OCI-LY7 (cell line): ENCODE data around the gene SOX2.

ENCODE experiments used
- CTCF ChIP-seq: fragments of 200-600 bp; sonication (generic); conservative IDR thresholded peaks from 2 replicates; pipeline ENCODE4 v1.5.1; 2014; ENCODE audit warnings: mild to moderate bottlenecking, antibody characterized with exemption, low read length, moderate library complexity, mixed read lengths
- EZH2phosphoT487 ChIP-seq: fragments of 200-600 bp; sonication (generic); IDR thresholded peaks from 2 replicates; pipeline ENCODE4 v1.6.1; 2018; ENCODE audit warnings: low read depth, borderline replicate concordance, mild to moderate bottlenecking, mixed run types, antibody characterized with exemption, low read length, moderate library complexity, mixed read lengths

- TF ChIP-seq EZH2phosphoT487: no peak
- no peak for TF ChIP-seq CTCF
Observed at GRCh38 chr3:181741417-181741816, 29.7 kb downstream of the SOX2 start.
